ENCODE results near the gene RASSF5.

Gene RASSF5

GRCh38 chr1:206551986-206552326 is 44.6 kb downstream of the RASSF5 start:
- no peak for DNase-seq

- DNase-seq, result no peak
Observed at GRCh38 chr1:206554211-206554610, 46.9 kb downstream of the RASSF5 start.

GRCh38 chr1:206554701-206555472 is 47.6 kb downstream of the RASSF5 start:
- DNase-seq, result no peak

- DNase-seq, result no peak
Observed at GRCh38 chr1:206555473-206555935, 48.2 kb downstream of the RASSF5 start.

GRCh38 chr1:206556047-206556749 is 48.9 kb downstream of the RASSF5 start:
- no peak for DNase-seq

GRCh38 chr1:206556750-206557635 is 49.7 kb downstream of the RASSF5 start:
- DNase-seq, result peak; percentile 28

- no peak for DNase-seq
Observed at GRCh38 chr1:206557636-206558473, 50.5 kb downstream of the RASSF5 start.

- no peak for DNase-seq
Observed at GRCh38 chr1:206558794-206559671, 51.7 kb downstream of the RASSF5 start.

- DNase-seq, result no peak
Observed at GRCh38 chr1:206559672-206559995, 52.3 kb downstream of the RASSF5 start.

- no peak for DNase-seq
Observed at GRCh38 chr1:206560007-206560716, 52.8 kb downstream of the RASSF5 start.

- DNase-seq, result no peak
Observed at GRCh38 chr1:206563367-206564207, 56.3 kb downstream of the RASSF5 start.

GRCh38 chr1:206565995-206566394 is 58.7 kb downstream of the RASSF5 start:
- DNase-seq, result no peak

- DNase-seq, result peak; percentile 38
Observed at GRCh38 chr1:206566999-206567398, 59.7 kb downstream of the RASSF5 start.

GRCh38 chr1:206568256-206568655 is 60.9 kb downstream of the RASSF5 start:
- DNase-seq, result no peak

- DNase-seq, result no peak
Observed at GRCh38 chr1:206568779-206569352, 61.5 kb downstream of the RASSF5 start.

GRCh38 chr1:206569556-206569955 is 62.2 kb downstream of the RASSF5 start:
- DNase-seq, result no peak

- no peak for DNase-seq
Observed at GRCh38 chr1:206570529-206570928, 63.2 kb downstream of the RASSF5 start.

- no peak for DNase-seq
Observed at GRCh38 chr1:206572835-206573234, 65.5 kb downstream of the RASSF5 start.

GRCh38 chr1:206573319-206573718 is 66.0 kb downstream of the RASSF5 start:
- DNase-seq, result no peak

- DNase-seq, result no peak
Observed at GRCh38 chr1:206573762-206574161, 66.4 kb downstream of the RASSF5 start.

Data from NCI-H774 (cell line).